NCI-H1436 (cell line): ENCODE data around the gene OXT.
"Not testable (repeated sequence)": the region's sequence is repeated elsewhere in the genome, so short reads cannot be mapped to it uniquely, and the experiment has no call there.

ENCODE experiments used
- DNase-seq: peaks from one replicate; lab custom pipeline; 2025; lab: John Stamatoyannopoulos, UW

The OXT gene

GRCh38 chr20:3047486-3048419, 23.7 kb upstream of the OXT start:
- DNase-seq: no peak

GRCh38 chr20:3051385-3052019, 19.9 kb upstream of the OXT start:
- DNase-seq: no peak

- no peak for DNase-seq
Measured at GRCh38 chr20:3059489-3059888, 11.9 kb upstream of the OXT start.

- not testable (repeated sequence) for DNase-seq
Measured at GRCh38 chr20:3064119-3064518, 7.3 kb upstream of the OXT start.

GRCh38 chr20:3067139-3068014, 4.0 kb upstream of the OXT start:
- no peak for DNase-seq

- DNase-seq: no peak
Measured at GRCh38 chr20:3068075-3068474, 3.3 kb upstream of the OXT start.

GRCh38 chr20:3068986-3069900, 2.2 kb upstream of the OXT start:
- DNase-seq: peak; percentile 73

- no peak for DNase-seq
Measured at GRCh38 chr20:3070725-3071124, 695 bp upstream of the OXT start.

GRCh38 chr20:3071266-3071609, 182 bp upstream of the OXT start:
- DNase-seq: no peak

- no peak for DNase-seq
Measured at GRCh38 chr20:3072530-3073250, 1.3 kb downstream of the OXT start.

GRCh38 chr20:3073251-3073643, 1.8 kb downstream of the OXT start:
- not testable (repeated sequence) for DNase-seq

GRCh38 chr20:3074812-3075211, 3.4 kb downstream of the OXT start:
- no peak for DNase-seq

- not testable (repeated sequence) for DNase-seq
Measured at GRCh38 chr20:3075315-3075714, 3.9 kb downstream of the OXT start.

GRCh38 chr20:3077618-3078134, 6.3 kb downstream of the OXT start:
- no peak for DNase-seq

GRCh38 chr20:3080939-3081388, 9.5 kb downstream of the OXT start:
- DNase-seq: no peak

GRCh38 chr20:3081641-3082040, 10.2 kb downstream of the OXT start:
- no peak for DNase-seq

GRCh38 chr20:3082306-3082951, 11.0 kb downstream of the OXT start:
- no peak for DNase-seq

- DNase-seq: no peak
Measured at GRCh38 chr20:3082955-3083952, 11.8 kb downstream of the OXT start.
